Activated CD8-positive, alpha-beta T cell treated with anti-CD3 and anti-CD28 coated beads, Interleukin-2, amount 10 ng/mL, durations not matched to agents 7 days and 5 days (primary cell): ENCODE data around the gene DIAPH3. TPM values are rescaled to one million over a fixed set of nuclear protein-coding genes. Genes with fewer than 3 reads are reported as not detected.
"Not testable (repeated sequence)": the region's sequence is repeated elsewhere in the genome, so short reads cannot be mapped to it uniquely, and the experiment has no call there.

ENCODE experiments used
- ATAC-seq: fragments of 150-1000 bp; cut with Tn5 transposase; one replicate; pipeline ENCODE4 v1.10.0; 2021; ENCODE audit warnings: moderate library complexity
- CTCF ChIA-PET: fragments of 350-600 bp; sonication (Branson Sonifier 250); formaldehyde crosslinking; loops from one replicate; lab custom pipeline; 2021; ENCODE audit warnings: antibody characterized with exemption; lab: Charles Lee
- POLR2A ChIA-PET: fragments of 350-600 bp; sonication (Branson Sonifier 250); formaldehyde crosslinking; loops from one replicate; lab custom pipeline; 2021; ENCODE audit warnings: antibody characterized with exemption; lab: Charles Lee
- DNase-seq: peaks from one replicate; pipeline ENCODE4 v3.0.0-alpha.2; 2020
- H3K27ac Mint-ChIP-seq: one replicate; pipeline ENCODE4 v1.8.0; 2021; ENCODE audit warnings: mild to moderate bottlenecking, mixed read lengths
- H3K27me3 Mint-ChIP-seq: one replicate; pipeline ENCODE4 v1.8.0; 2021; ENCODE audit warnings: low read depth, mixed read lengths
- H3K36me3 Mint-ChIP-seq: one replicate; pipeline ENCODE4 v1.8.0; 2021; ENCODE audit warnings: low read depth, mixed read lengths
- H3K4me1 Mint-ChIP-seq: one replicate; pipeline ENCODE4 v1.8.0; 2021; ENCODE audit warnings: low read depth, mixed read lengths
- H3K4me3 Mint-ChIP-seq: one replicate; pipeline ENCODE4 v1.8.0; 2021; ENCODE audit warnings: mild to moderate bottlenecking, mixed read lengths
- H3K9me3 Mint-ChIP-seq: one replicate; pipeline ENCODE4 v1.8.0; 2022; ENCODE audit warnings: mixed read lengths; ENCODE audit not compliant: insufficient read depth
- total RNA-seq, 2 experiments: library from RNA; stranded (reverse); gene quantifications; one replicate each; pipeline ENCODE4 v1.2.3, GENCODE V29; 2021

Gene DIAPH3
- total RNA-seq, 2 experiments from 2014 or later = 25.9 to 26.8 TPM

DNA sequence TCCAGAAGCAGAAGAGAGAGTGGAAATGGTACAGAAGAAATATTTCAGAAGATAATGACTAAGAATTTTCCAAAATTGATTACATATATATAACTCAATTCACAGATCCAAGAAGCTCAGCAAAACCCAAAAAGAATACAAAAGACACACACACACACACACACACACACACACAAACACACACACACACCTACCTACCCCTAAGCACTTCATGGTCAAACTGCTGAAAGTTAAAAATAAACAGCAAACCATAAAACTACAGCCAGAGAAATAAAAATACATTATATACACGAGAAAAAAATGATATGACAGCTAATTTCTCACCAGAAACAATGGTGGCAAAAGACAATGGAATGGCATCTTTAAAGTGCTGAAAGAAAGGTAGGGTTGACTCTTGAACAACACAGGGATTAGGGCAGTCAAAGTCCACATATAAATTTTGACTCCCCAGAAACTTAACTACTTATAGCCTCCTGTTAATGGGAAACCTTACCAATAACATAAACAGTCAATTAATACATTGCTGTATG, 49.2 kb downstream of the DIAPH3 start:
- Mint-ChIP-seq H3K9me3 (peaks cover 15% of the 10 kb centered on the region), H3K4me1 (no peaks in the 10 kb centered on the region), H3K36me3 (peaks cover 45% of the 10 kb centered on the region), H3K4me3 (no peak overlapping the region), H3K27me3 (no peaks in the 10 kb centered on the region), H3K27ac (no peak overlapping the region)
- POLR2A ChIA-PET = no interaction called here
- CTCF ChIA-PET = no interaction called here
- DNase-seq = no peak
- no peak for ATAC-seq

DNA sequence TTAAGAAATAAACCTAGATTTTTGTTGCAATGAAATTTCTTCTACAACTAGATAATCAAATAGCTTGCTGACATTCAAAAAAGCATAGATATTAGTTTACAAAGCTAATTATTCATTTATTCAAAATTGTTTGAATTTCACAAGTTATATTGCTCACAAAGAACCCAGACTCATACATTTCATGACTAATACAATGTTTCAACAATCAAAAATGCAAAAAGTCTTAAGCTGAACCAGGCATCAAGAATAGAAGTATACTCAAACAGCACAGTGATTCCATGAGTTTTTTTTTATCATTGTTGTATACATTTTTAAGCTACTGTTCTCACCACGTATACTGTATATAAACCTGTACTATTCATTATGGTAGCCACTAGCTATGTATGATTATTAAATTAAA, 51.0 kb downstream of the DIAPH3 start:
- ChIA-PET CTCF (no interaction called here), POLR2A (no interaction called here)
- Mint-ChIP-seq H3K9me3 (peaks cover 11% of the 10 kb centered on the region), H3K4me3 (no peak overlapping the region), H3K27ac (no peak overlapping the region), H3K27me3 (no peaks in the 10 kb centered on the region), H3K4me1 (no peaks in the 10 kb centered on the region), H3K36me3 (peaks cover 44% of the 10 kb centered on the region)
- ATAC-seq = no peak
- DNase-seq = no peak

DNA sequence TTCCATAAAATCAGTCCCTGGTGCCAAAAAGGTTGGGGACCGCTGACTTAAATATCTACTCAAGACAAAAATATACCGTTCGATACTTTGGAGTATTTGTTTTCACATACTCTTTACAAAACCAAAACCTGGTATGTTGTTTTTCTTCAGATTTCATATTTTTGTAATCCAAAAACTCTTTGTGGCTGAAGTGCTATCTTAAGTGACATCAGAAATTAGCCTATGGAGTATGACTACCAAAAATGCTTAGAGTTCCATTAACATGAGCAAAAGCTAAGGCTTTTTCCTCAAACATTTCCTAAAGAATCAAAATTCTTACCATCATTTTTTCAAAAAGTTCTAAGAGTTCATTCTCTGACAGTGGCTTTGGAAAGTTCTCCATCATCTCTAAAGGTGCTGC, 52.0 kb downstream of the DIAPH3 start:
- no peaks in the 10 kb centered on the region for H3K27me3 Mint-ChIP-seq
- ATAC-seq = no peak
- no peak for DNase-seq
- no peaks in the 10 kb centered on the region for H3K4me1 Mint-ChIP-seq
- peaks cover 11% of the 10 kb centered on the region for H3K9me3 Mint-ChIP-seq
- H3K36me3 Mint-ChIP-seq = peaks cover 50% of the 10 kb centered on the region
- H3K4me3 Mint-ChIP-seq = no peak overlapping the region
- POLR2A ChIA-PET = no interaction called here
- no peak overlapping the region for H3K27ac Mint-ChIP-seq
- CTCF ChIA-PET = no interaction called here

DNA sequence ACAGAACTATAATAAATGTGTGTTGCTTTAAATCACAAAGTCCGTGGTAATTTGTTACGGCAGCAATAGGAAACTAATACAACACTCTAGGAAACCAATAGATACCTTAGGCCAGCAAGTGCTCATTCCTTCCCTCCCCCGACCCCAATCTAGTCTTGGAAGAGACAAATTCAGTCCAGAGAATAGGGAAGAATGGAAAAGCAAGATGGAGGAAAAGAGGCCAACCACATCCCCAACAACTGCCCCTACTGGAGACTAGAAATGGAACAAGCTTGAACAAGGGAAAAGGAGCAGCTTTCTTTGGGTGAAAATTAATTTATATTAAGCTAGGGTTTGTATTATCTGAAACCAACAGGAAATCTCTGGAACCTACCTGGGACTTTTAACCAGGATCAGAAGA, 54.4 kb downstream of the DIAPH3 start:
- peaks cover 3% of the 10 kb centered on the region for H3K9me3 Mint-ChIP-seq

DNA sequence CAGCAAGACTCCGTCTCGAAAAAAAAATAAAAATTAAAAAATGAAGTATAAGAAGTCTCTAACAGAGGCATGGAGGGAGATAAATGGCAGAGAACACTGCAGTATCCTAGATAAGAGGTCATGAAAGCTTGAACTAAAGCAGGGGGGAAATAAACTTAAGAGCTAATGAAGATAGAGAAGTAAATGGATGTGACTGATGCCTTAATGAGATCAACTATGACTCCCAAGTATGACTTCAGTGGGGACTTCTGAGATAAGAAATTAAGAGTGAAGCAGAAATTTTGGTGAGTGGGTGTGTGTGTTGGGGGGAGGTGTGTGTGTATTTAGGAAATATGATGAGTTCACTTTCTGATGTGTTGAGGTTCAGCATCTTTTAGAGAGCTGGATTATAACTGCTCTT, 55.1 kb downstream of the DIAPH3 start:
- Mint-ChIP-seq H3K36me3 (peaks cover 44% of the 10 kb centered on the region), H3K4me3 (no peak overlapping the region), H3K27me3 (no peaks in the 10 kb centered on the region), H3K4me1 (no peaks in the 10 kb centered on the region), H3K27ac (no peak overlapping the region), H3K9me3 (no peaks in the 10 kb centered on the region)
- DNase-seq = no peak
- ChIA-PET CTCF (no interaction called here), POLR2A (no interaction called here)
- ATAC-seq = no peak

More for the DNA sequence above, 54.4 kb downstream of the DIAPH3 start:
- CTCF ChIA-PET = no interaction called here
- POLR2A ChIA-PET = no interaction called here
- Mint-ChIP-seq H3K36me3 (peaks cover 49% of the 10 kb centered on the region), H3K4me1 (no peaks in the 10 kb centered on the region), H3K27ac (no peak overlapping the region), H3K4me3 (no peak overlapping the region), H3K27me3 (no peaks in the 10 kb centered on the region)
- ATAC-seq = no peak
- DNase-seq = no peak

DNA sequence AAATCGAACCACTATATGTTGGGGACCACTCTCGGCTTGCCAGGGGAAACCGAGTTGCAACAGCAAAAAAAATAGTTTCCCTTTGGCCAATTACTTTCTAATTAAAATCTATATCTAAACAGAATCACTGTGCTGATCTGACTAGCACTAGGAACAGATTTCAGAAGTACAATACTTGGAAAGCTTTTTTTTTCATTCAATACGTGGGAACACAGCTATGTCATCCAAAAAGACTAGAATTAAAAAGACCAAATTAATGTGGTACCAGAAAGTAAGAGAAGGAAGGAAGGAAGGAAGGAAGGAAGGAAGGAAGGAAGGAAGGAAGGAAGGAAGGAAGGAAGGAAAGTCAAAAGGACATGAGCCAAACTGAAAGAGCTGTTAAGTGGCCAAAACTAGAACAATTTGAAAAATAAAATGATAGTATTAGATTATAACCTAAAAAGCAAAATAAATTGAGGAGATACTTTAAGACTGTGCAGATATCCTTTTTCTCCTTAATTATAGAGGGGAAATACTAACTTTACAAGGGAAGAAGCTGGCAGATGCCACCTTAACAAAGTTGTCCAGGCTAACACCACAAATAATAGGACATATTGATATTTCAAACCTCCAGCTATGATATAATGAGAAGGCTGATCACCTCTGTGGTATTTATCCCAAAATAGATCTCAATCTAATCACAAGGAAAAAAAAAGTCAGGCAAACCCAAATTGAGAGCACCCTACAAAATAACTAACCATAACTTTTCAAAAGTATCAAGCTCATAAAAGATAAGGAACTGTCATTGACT, 63.9 kb downstream of the DIAPH3 start:
- H3K27ac Mint-ChIP-seq = no peak overlapping the region
- ChIA-PET CTCF (no interaction called here), POLR2A (no interaction called here)
- no peak overlapping the region for H3K4me3 Mint-ChIP-seq
- peaks cover 2% of the 10 kb centered on the region for H3K4me1 Mint-ChIP-seq
- no peaks in the 10 kb centered on the region for H3K27me3 Mint-ChIP-seq
- H3K36me3 Mint-ChIP-seq = peaks cover 22% of the 10 kb centered on the region
- DNase-seq (no peak), ATAC-seq (no peak)
- no peaks in the 10 kb centered on the region for H3K9me3 Mint-ChIP-seq

DNA sequence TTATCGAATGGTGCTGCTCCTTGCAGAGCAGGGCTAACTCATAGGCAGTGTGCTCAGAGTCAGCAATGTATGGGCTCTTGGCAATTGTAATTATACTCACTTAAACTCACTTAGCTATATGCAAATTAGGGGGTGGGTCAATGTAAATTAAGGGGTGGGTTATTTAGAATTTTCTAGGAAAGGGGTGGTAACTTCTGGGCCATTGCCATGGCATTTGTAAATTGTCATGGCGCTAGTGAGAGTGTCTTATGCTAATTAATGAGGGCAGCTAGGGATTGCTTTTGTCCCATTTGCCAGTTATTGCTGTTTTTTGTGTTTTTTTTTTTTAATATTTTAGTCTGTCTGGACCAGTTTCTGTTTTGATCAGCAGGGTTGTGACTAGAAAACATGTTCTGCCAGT, 68.4 kb downstream of the DIAPH3 start:
- H3K4me3 Mint-ChIP-seq = no peak overlapping the region
- ChIA-PET POLR2A (no interaction called here), CTCF (no interaction called here)
- peaks cover 26% of the 10 kb centered on the region for H3K36me3 Mint-ChIP-seq
- no peaks in the 10 kb centered on the region for H3K9me3 Mint-ChIP-seq
- no peak for DNase-seq
- no peak for ATAC-seq
- no peaks in the 10 kb centered on the region for H3K27me3 Mint-ChIP-seq
- H3K4me1 Mint-ChIP-seq = peaks cover 2% of the 10 kb centered on the region
- no peak overlapping the region for H3K27ac Mint-ChIP-seq

DNA sequence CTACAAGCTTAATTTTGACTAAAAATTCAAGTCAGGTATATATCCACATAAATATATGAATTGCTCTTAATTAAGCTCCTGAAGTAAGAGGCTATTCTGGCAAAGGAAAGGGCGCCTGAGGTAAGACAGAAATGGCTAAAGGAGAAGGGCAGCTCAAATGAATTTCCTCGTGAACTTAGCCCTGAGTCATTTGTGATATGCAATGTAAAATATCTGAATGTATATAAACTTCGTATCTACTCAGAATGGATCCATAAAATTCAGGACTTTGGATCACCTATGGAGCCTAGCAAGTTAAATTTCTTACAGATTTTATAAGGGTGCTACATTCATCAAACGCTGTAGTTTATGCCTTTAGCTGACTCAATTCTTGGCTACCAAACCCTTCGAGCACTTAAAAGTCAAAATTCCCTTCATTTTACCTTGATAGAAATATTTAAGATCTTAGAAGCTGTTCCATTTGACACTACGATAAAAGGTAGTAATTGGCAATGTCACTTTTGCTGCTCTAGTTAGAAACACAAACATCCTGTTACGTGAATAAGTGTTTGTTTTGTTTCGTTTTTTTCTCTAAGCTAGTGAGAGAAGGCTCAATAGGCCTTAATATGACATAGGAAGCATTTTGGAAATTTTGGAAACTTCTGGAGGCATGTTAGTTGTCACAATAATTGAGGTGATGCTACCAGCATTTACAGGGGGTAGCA, 69.2 kb downstream of the DIAPH3 start:
- POLR2A ChIA-PET = no interaction called here

DNA sequence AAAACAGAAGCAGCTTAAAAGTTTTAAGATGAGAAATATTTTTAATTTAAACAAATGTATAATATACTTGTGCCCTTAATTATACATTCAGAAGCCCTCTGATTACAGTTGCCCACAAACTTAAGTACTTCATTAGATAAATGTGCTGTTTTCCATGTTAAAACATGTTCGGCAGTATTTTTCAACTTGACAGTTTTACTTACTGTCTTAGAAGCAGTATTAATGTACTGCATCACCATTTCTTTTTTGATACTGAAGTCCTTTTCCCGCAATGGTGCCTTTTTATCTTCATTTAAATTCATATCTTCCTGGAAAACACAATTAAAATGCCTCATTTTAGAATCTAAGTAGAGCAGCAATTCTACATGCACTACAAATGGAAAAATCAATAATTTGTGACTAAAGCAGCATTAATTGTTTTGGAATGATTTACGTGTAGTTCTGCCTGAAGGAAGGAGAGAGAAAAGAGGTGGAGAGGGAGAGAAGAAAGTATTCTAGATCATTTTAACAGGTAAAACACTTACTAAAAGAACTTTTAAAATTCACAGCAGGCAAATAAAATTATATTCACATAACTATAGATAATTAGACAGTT, 70.2 kb downstream of the DIAPH3 start:
- no peaks in the 10 kb centered on the region for H3K4me1 Mint-ChIP-seq
- ATAC-seq = no peak
- H3K4me3 Mint-ChIP-seq = no peak overlapping the region
- ChIA-PET CTCF (interaction anchor here (0.7 kb wide), 1 partner anchor 13 kb away, joined by 3 read pairs; no protein-coding TSS in a partner anchor), POLR2A (no interaction called here)
- no peaks in the 10 kb centered on the region for H3K9me3 Mint-ChIP-seq
- H3K27me3 Mint-ChIP-seq = no peaks in the 10 kb centered on the region
- no peak for DNase-seq
- no peak overlapping the region for H3K27ac Mint-ChIP-seq
- H3K36me3 Mint-ChIP-seq = peaks cover 23% of the 10 kb centered on the region

More for the DNA sequence above, 69.2 kb downstream of the DIAPH3 start:
- Mint-ChIP-seq H3K36me3 (peaks cover 26% of the 10 kb centered on the region), H3K4me3 (no peak overlapping the region), H3K9me3 (no peaks in the 10 kb centered on the region), H3K27me3 (no peaks in the 10 kb centered on the region), H3K27ac (no peak overlapping the region), H3K4me1 (no peaks in the 10 kb centered on the region)
- ATAC-seq = no peak
- DNase-seq = no peak
- CTCF ChIA-PET = interaction anchor here (0.7 kb wide), 1 partner anchor 12 kb away, joined by 3 read pairs; no protein-coding TSS in a partner anchor

DNA sequence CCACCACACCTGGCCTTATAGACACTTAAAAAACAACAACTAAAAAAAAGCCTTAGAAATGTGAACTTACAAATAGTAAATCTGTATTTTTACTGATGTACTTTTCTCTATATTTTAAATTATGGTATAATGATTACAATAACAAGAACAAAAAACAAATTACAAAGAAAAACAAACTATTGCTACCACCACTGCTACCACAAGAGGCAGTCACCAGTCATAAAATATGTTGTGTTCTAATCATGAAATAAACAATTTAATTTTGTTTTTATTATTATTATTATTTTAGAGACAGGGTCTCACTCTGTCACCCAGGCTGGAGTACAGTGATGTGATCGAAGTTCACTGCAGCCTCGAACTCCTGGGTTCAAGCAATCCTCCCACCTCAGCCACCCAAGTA, 72.2 kb downstream of the DIAPH3 start:
- ChIA-PET POLR2A (no interaction called here), CTCF (interaction anchor here (1.5 kb wide), 1 partner anchor 10 kb away, joined by 4 read pairs; no protein-coding TSS in a partner anchor)
- H3K9me3 Mint-ChIP-seq = no peaks in the 10 kb centered on the region
- peaks cover 14% of the 10 kb centered on the region for H3K36me3 Mint-ChIP-seq
- H3K27me3 Mint-ChIP-seq = no peaks in the 10 kb centered on the region
- no peak for DNase-seq
- ATAC-seq = no peak
- H3K4me1 Mint-ChIP-seq = no peaks in the 10 kb centered on the region
- H3K27ac Mint-ChIP-seq = no peak overlapping the region
- H3K4me3 Mint-ChIP-seq = no peak overlapping the region

DNA sequence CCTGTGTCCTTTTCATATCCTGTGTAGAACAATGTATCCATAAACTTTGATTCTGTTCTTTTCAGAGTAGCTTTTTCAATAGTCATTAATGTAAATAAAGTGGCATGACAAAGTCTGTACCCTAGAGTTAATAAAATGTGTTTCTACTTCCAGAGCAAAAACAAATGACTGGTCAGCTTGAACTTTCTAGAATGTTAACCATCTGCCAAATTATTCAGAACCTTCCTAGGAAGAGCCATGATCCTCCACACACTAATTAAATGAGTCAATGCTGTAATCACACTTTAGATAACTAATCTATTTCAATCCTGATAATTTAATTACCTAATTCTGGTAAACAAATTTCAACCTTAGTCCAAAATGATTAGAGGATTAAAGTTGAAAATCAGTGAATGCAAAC, 73.2 kb downstream of the DIAPH3 start:
- no peak for ATAC-seq
- Mint-ChIP-seq H3K36me3 (peaks cover 14% of the 10 kb centered on the region), H3K4me1 (no peaks in the 10 kb centered on the region), H3K4me3 (no peak overlapping the region), H3K27me3 (no peaks in the 10 kb centered on the region), H3K27ac (no peak overlapping the region), H3K9me3 (no peaks in the 10 kb centered on the region)
- no peak for DNase-seq
- POLR2A ChIA-PET = no interaction called here
- CTCF ChIA-PET = interaction anchor here (0.7 kb wide), 1 partner anchor 416 kb away, joined by 3 read pairs; no protein-coding TSS in a partner anchor

DNA sequence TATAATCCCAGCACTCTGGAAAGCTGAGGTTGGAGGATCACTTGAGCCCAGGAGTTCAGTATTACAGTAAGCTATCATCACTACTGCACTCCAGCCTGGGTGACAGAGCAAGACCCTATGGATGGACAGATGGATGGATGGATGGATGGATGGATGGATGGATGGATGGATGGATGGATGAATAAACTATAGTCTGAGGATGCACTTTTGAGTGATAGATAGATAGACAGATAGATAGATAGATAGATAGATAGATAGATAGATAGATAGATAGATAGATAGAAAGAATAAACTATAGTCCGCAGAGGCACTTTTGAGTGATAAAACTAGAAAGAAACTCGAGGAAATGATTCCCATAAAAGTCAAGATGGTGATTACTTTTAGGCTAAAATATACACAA, 79.9 kb downstream of the DIAPH3 start:
- DNase-seq, CTCF ChIA-PET, H3K9me3 Mint-ChIP-seq: not testable (repeated sequence)

More for the DNA sequence above, 79.9 kb downstream of the DIAPH3 start:
- H3K27me3 Mint-ChIP-seq, H3K4me1 Mint-ChIP-seq, H3K4me3 Mint-ChIP-seq, H3K36me3 Mint-ChIP-seq, H3K27ac Mint-ChIP-seq, ATAC-seq, POLR2A ChIA-PET: not testable (repeated sequence)
